HT1080 (cell line): ENCODE measurements around the gene EVPL. TPM values are rescaled to one million over a fixed set of nuclear protein-coding genes. Genes with fewer than 3 reads are reported as not detected.
A peak's percentile ranks its signal among the peaks of the same experiment; 100 is the strongest.
"Not testable (repeated sequence)": the region's sequence is repeated elsewhere in the genome, so short reads cannot be mapped to it uniquely, and the experiment has no call there.

Experiments
- DNase-seq: peaks from one replicate; pipeline ENCODE4 v3.0.0-alpha.2; 2015; ENCODE audit warnings: low read depth
- total RNA-seq: library from RNA; depleted of rRNA; stranded (reverse); fragments of >200 nt; shearing (Covaris generic); gene quantifications from 2 replicates; pipeline ENCODE4 v1.2.3, GENCODE V29; 2014

The EVPL gene
- total RNA-seq, 1 experiment from 2014 or later = not detected

- DNase-seq = peak; percentile 89
Measured at GRCh38 chr17:76048711-76049110, 21.6 kb upstream of the EVPL start.

GRCh38 chr17:76048025-76048605, 21.0 kb upstream of the EVPL start:
- DNase-seq = no peak

GRCh38 chr17:76046064-76046463, 19.0 kb upstream of the EVPL start:
- no peak for DNase-seq

GRCh38 chr17:76044475-76045007, 17.4 kb upstream of the EVPL start:
- DNase-seq = not testable (repeated sequence)

GRCh38 chr17:76042868-76043267, 15.8 kb upstream of the EVPL start:
- DNase-seq = not testable (repeated sequence)

GRCh38 chr17:76040376-76040775, 13.3 kb upstream of the EVPL start:
- no peak for DNase-seq

GRCh38 chr17:76039121-76039520, 12.0 kb upstream of the EVPL start:
- DNase-seq = no peak

GRCh38 chr17:76038050-76038449, 10.9 kb upstream of the EVPL start:
- no peak for DNase-seq

- no peak for DNase-seq
Measured at GRCh38 chr17:76036497-76037261, 9.6 kb upstream of the EVPL start.

- no peak for DNase-seq
Measured at GRCh38 chr17:76034428-76035350, 7.6 kb upstream of the EVPL start.

GRCh38 chr17:76033139-76033538, 6.0 kb upstream of the EVPL start:
- DNase-seq = no peak

GRCh38 chr17:76032780-76033108, 5.6 kb upstream of the EVPL start:
- no peak for DNase-seq

- no peak for DNase-seq
Measured at GRCh38 chr17:76032073-76032779, 5.1 kb upstream of the EVPL start.

- no peak for DNase-seq
Measured at GRCh38 chr17:76026714-76027158, 370 bp downstream of the EVPL start.

- no peak for DNase-seq
Measured at GRCh38 chr17:76025294-76025693, 1.8 kb downstream of the EVPL start.

GRCh38 chr17:76024353-76024752, 2.8 kb downstream of the EVPL start:
- DNase-seq = no peak

GRCh38 chr17:76023900-76024237, 3.2 kb downstream of the EVPL start:
- DNase-seq = no peak

GRCh38 chr17:76022973-76023899, 3.9 kb downstream of the EVPL start:
- DNase-seq = no peak

- DNase-seq = no peak
Measured at GRCh38 chr17:76022285-76022684, 4.8 kb downstream of the EVPL start.

- no peak for DNase-seq
Measured at GRCh38 chr17:76019833-76020467, 7.2 kb downstream of the EVPL start.
